Naive thymus-derived CD4-positive, alpha-beta T cell (primary cell): ENCODE measurements around the gene DYNC2LI1. TPM values are rescaled to one million over a fixed set of nuclear protein-coding genes. Genes with fewer than 3 reads are reported as not detected.

ENCODE experiments used
- ATAC-seq: fragments of 150-1000 bp; cut with Tn5 transposase; 2 replicates; pipeline ENCODE4 v1.10.0; 2021; ENCODE audit warnings: mild to moderate bottlenecking, moderate library complexity
- CTCF ChIA-PET: fragments of 350-600 bp; sonication (Branson Sonifier 250); formaldehyde crosslinking; loops from one replicate; lab custom pipeline; 2021; ENCODE audit warnings: antibody characterized with exemption; lab: Charles Lee
- POLR2A ChIA-PET: fragments of 350-600 bp; sonication (Branson Sonifier 250); formaldehyde crosslinking; loops from one replicate; lab custom pipeline; 2021; ENCODE audit warnings: antibody characterized with exemption, inconsistent platforms; lab: Charles Lee
- DNase-seq, 9 donors: peaks; one replicate each; pipeline versions ENCODE4 v3.0.0 to v3.0.0-alpha.2; 2020 to 2022; ENCODE audit warnings: mixed read lengths in 1 of 9
- H3K27ac ChIP-seq: one replicate; pipeline ENCODE4 v1.7.0; 2013; ENCODE audit warnings: mild to moderate bottlenecking, low read depth, low read length, moderate library complexity
- H3K27me3 ChIP-seq, 2 donors: one replicate each; pipeline ENCODE4 v1.7.0; 2013; ENCODE audit warnings: low read length in 2 of 2, mild to moderate bottlenecking in 2 of 2, moderate library complexity in 2 of 2; ENCODE audit not compliant: control insufficient read depth in 2 of 2, insufficient read depth in 2 of 2
- H3K36me3 ChIP-seq, 3 experiments: 1 replicate in 2 of 3; 2 replicates in 1 of 3; pipeline ENCODE4 v1.7.0; 2013; ENCODE audit warnings: low read length in 3 of 3, mild to moderate bottlenecking in 3 of 3, moderate library complexity in 1 of 3; ENCODE audit not compliant: insufficient read depth in 3 of 3, control insufficient read depth in 2 of 3
- H3K4me1 ChIP-seq, 2 donors: one replicate each; pipeline ENCODE4 v1.7.0; 2013; ENCODE audit warnings: low read length in 2 of 2, mild to moderate bottlenecking in 2 of 2, moderate library complexity in 1 of 2; ENCODE audit not compliant: control insufficient read depth in 2 of 2, insufficient read depth in 2 of 2
- H3K4me3 ChIP-seq: 2 replicates; pipeline ENCODE4 v1.7.0; 2013; ENCODE audit warnings: mild to moderate bottlenecking, low read length
- H3K9me3 ChIP-seq, 3 experiments: 1 replicate in 2 of 3; 2 replicates in 1 of 3; pipeline ENCODE4 v1.7.0; 2013; ENCODE audit warnings: low read length in 3 of 3; ENCODE audit not compliant: control insufficient read depth in 2 of 3
- H3K27ac Mint-ChIP-seq, 9 donors: one replicate each; pipeline ENCODE4 v1.8.0; 2020 to 2022; ENCODE audit warnings: mixed read lengths in 9 of 9, mild to moderate bottlenecking in 8 of 9, moderate library complexity in 5 of 9, inconsistent platforms in 2 of 9
- H3K27me3 Mint-ChIP-seq, 5 donors: one replicate each; pipeline ENCODE4 v1.8.0; 2021 to 2022; ENCODE audit warnings: mixed read lengths in 5 of 5, mild to moderate bottlenecking in 1 of 5
- H3K36me3 Mint-ChIP-seq, 5 donors: one replicate each; pipeline ENCODE4 v1.8.0; 2020 to 2022; ENCODE audit warnings: mixed read lengths in 5 of 5, mild to moderate bottlenecking in 3 of 5, inconsistent platforms in 1 of 5
- H3K4me1 Mint-ChIP-seq, 7 donors: one replicate each; pipeline ENCODE4 v1.8.0; 2020 to 2022; ENCODE audit warnings: mixed read lengths in 7 of 7, mild to moderate bottlenecking in 3 of 7, inconsistent platforms in 1 of 7
- H3K4me3 Mint-ChIP-seq, 10 donors: one replicate each; pipeline ENCODE4 v1.8.0; 2020 to 2022; ENCODE audit warnings: mild to moderate bottlenecking in 10 of 10, mixed read lengths in 10 of 10, moderate library complexity in 6 of 10, inconsistent platforms in 2 of 10
- H3K9me3 Mint-ChIP-seq, 11 donors: one replicate each; pipeline ENCODE4 v1.8.0; 2020 to 2022; ENCODE audit warnings: mixed read lengths in 11 of 11, mild to moderate bottlenecking in 4 of 11, inconsistent platforms in 1 of 11, moderate library complexity in 1 of 11
- intact Hi-C, 2 donors: fragments of 100-400 bp; cut with micrococcal nuclease; formaldehyde crosslinking; loops; one replicate each; pipeline ENCODE4 v1.15.1; 2023
- polyA plus RNA-seq, 2 donors: library from polyadenylated mRNA; unstranded; fragments of 300-500 nt; fragmentation: Illumina TruSeq; gene quantifications; one replicate each; pipeline ENCODE4 v1.2.3, GENCODE V29; 2021
- total RNA-seq, 6 experiments: library from RNA in 5 of 6; stranded (reverse) in 5 of 6; gene quantifications; 1 replicate in 5 of 6; 2 replicates in 1 of 6; pipeline ENCODE4 v1.2.3 and lab custom pipeline; 2021 to 2026

Gene DYNC2LI1
- total and polyA plus RNA-seq, 7 experiments from 2014 or later, result 1.9 to 7.8 (median 5.4) TPM

DNA sequence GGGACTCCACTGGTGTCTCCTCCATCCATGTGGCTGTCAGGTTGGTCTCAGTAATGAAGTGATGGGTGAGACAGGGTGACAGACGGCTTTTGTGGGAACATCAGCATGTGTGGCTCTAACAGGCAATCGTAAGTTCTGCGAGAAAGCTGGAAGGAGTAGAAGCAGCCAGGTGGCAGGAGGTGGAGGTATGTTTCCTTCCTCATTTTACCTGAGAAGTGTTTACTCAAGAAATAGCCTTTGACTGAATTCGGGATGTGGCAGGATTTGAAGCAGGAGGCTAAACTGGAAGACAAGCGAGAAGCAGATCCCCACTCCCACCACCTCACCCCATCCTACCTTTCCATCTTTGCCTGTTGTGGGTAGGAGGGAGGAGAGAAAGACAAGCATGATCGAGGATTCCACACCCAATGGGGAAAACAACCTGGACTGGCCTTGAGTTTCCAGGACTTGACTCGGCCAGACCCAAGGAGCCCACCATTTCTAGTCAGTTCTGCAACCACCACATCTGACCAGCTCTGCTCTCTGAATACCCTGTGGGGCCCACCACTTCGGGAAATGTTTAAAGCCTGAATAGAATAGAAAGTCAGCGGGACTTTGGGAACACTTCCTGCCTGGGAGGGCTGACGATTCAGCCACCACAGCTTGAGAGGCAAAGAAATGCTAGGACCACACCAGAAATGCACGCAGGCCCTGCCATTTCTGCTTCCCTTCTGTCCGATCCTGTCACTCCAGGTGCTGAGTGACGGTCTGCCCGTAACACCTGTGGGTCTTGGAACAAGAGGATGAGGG lies 66.1 kb downstream of the DYNC2LI1 start:
- Mint-ChIP-seq H3K27ac (no peak overlapping the region), H3K4me3 (no peak overlapping the region), H3K36me3 (no peaks in the 10 kb centered on the region), H3K4me1 (peaks cover 0 to 2% (median 0%) of the 10 kb centered on the region in 7 donors), H3K27me3 (peaks cover 0 to 4% (median 0%) of the 10 kb centered on the region in 5 donors), H3K9me3 (no peaks in the 10 kb centered on the region)
- intact Hi-C loops, result no loop called here
- POLR2A ChIA-PET, result no interaction called here
- H3K9me3 ChIP-seq, result no peaks in the 10 kb centered on the region
- no peaks in the 10 kb centered on the region for H3K36me3 ChIP-seq
- CTCF ChIA-PET, result interaction anchor here (0.7 kb wide), 1 partner anchor 76 kb away, joined by 3 read pairs; no protein-coding TSS in a partner anchor
- H3K27me3 ChIP-seq, result no peaks in the 10 kb centered on the region
- H3K27ac ChIP-seq, result no peak overlapping the region
- no peaks in the 10 kb centered on the region for H3K4me1 ChIP-seq
- DNase-seq (no peak), ATAC-seq (no peak)
- no peak overlapping the region for H3K4me3 ChIP-seq

DNA sequence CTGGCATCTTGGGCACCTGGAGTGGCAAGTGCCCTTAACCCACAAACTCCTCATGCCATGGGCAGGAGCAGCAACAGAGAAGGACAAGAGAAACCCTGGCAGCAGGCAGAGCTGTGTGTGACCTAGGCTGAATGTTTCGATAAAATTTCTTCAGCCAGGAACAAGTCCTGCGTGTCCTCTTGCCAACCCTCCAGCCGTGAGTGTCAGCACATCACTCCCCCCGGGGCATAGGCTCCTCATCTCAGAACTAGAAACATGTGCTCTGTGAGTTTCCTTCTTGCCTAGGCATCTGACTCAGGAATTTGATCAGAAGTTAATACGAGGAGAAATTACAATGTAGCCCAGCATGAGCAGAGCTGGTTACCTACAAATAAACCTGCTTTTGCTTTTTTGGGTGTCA lies 67.1 kb downstream of the DYNC2LI1 start:
- Mint-ChIP-seq H3K27me3 (peaks cover 0 to 4% (median 0%) of the 10 kb centered on the region in 5 donors), H3K36me3 (no peaks in the 10 kb centered on the region), H3K4me3 (no peak overlapping the region), H3K27ac (no peak overlapping the region), H3K9me3 (no peaks in the 10 kb centered on the region), H3K4me1 (peaks cover 0 to 2% (median 0%) of the 10 kb centered on the region in 7 donors)
- ChIA-PET POLR2A (no interaction called here), CTCF (interaction anchor here (0.7 kb wide), 1 partner anchor 75 kb away, joined by 3 read pairs; no protein-coding TSS in a partner anchor)
- Histone ChIP-seq H3K36me3 (no peaks in the 10 kb centered on the region), H3K4me1 (no peaks in the 10 kb centered on the region), H3K27me3 (no peaks in the 10 kb centered on the region), H3K9me3 (no peaks in the 10 kb centered on the region), H3K27ac (no peak overlapping the region), H3K4me3 (no peak overlapping the region)
- intact Hi-C loops, result no loop called here
- ATAC-seq (no peak), DNase-seq (no peak)

- H3K36me3 Mint-ChIP-seq, result no peaks in the 10 kb centered on the region
- ATAC-seq, result no peak
- intact Hi-C loops, result no loop called here
- Histone ChIP-seq H3K4me3 (no peak overlapping the region), H3K36me3 (no peaks in the 10 kb centered on the region), H3K4me1 (no peaks in the 10 kb centered on the region), H3K27me3 (no peaks in the 10 kb centered on the region), H3K27ac (no peak overlapping the region), H3K9me3 (no peaks in the 10 kb centered on the region)
- no peaks in the 10 kb centered on the region for H3K9me3 Mint-ChIP-seq
- ChIA-PET POLR2A (no interaction called here), CTCF (no interaction called here)
- no peak for DNase-seq
- no peak overlapping the region for H3K4me3 Mint-ChIP-seq
- peaks cover 0 to 2% (median 0%) of the 10 kb centered on the region in 7 donors for H3K4me1 Mint-ChIP-seq
- peaks cover 0 to 3% (median 0%) of the 10 kb centered on the region in 5 donors for H3K27me3 Mint-ChIP-seq
- H3K27ac Mint-ChIP-seq, result no peak overlapping the region
Measured at GRCh38 chr2:43841949-43842865, 68.4 kb downstream of the DYNC2LI1 start.

- H3K27me3 ChIP-seq, result no peaks in the 10 kb centered on the region
- DNase-seq (no peak), ATAC-seq (no peak)
- H3K4me1 Mint-ChIP-seq, result peaks cover 0 to 2% (median 0%) of the 10 kb centered on the region in 7 donors
- peaks cover 0 to 3% (median 0%) of the 10 kb centered on the region in 5 donors for H3K27me3 Mint-ChIP-seq
- no peaks in the 10 kb centered on the region for H3K36me3 Mint-ChIP-seq
- POLR2A ChIA-PET, result no interaction called here
- H3K4me3 Mint-ChIP-seq, result no peak overlapping the region
- no peak overlapping the region for H3K4me3 ChIP-seq
- H3K27ac Mint-ChIP-seq, result no peak overlapping the region
- H3K4me1 ChIP-seq, result no peaks in the 10 kb centered on the region
- CTCF ChIA-PET, result no interaction called here
- no peaks in the 10 kb centered on the region for H3K36me3 ChIP-seq
- H3K9me3 ChIP-seq, result no peaks in the 10 kb centered on the region
- no peak overlapping the region for H3K27ac ChIP-seq
- intact Hi-C loops, result no loop called here
- no peaks in the 10 kb centered on the region for H3K9me3 Mint-ChIP-seq
Measured at GRCh38 chr2:43842866-43843226, 69.0 kb downstream of the DYNC2LI1 start.

- Histone ChIP-seq H3K27ac (no peak overlapping the region), H3K4me3 (no peak overlapping the region), H3K36me3 (no peaks in the 10 kb centered on the region), H3K27me3 (no peaks in the 10 kb centered on the region), H3K4me1 (no peaks in the 10 kb centered on the region), H3K9me3 (no peaks in the 10 kb centered on the region)
- ATAC-seq (no peak), DNase-seq (no peak)
- Mint-ChIP-seq H3K9me3 (no peaks in the 10 kb centered on the region), H3K4me1 (no peaks in the 10 kb centered on the region), H3K4me3 (no peak overlapping the region), H3K27me3 (peaks cover 0 to 3% (median 0%) of the 10 kb centered on the region in 5 donors), H3K27ac (no peak overlapping the region), H3K36me3 (no peaks in the 10 kb centered on the region)
- ChIA-PET CTCF (no interaction called here), POLR2A (no interaction called here)
- intact Hi-C loops, result no loop called here
Measured at GRCh38 chr2:43845181-43845580, 71.3 kb downstream of the DYNC2LI1 start.

GRCh38 chr2:43846140-43846793 lies 72.4 kb downstream of the DYNC2LI1 start:
- no peak for ATAC-seq
- CTCF ChIA-PET, result no interaction called here
- POLR2A ChIA-PET, result no interaction called here

More at GRCh38 chr2:43846140-43846793, 72.4 kb downstream of the DYNC2LI1 start:
- H3K9me3 Mint-ChIP-seq, result no peaks in the 10 kb centered on the region
- Histone ChIP-seq H3K4me3 (no peak overlapping the region), H3K27me3 (no peaks in the 10 kb centered on the region), H3K27ac (no peak overlapping the region), H3K9me3 (no peaks in the 10 kb centered on the region), H3K4me1 (no peaks in the 10 kb centered on the region), H3K36me3 (no peaks in the 10 kb centered on the region)
- H3K27ac Mint-ChIP-seq, result no peak overlapping the region
- no peak for DNase-seq
- H3K27me3 Mint-ChIP-seq, result peaks cover 0 to 5% (median 4%) of the 10 kb centered on the region in 5 donors
- intact Hi-C loops, result no loop called here
- no peaks in the 10 kb centered on the region for H3K36me3 Mint-ChIP-seq
- H3K4me1 Mint-ChIP-seq, result no peaks in the 10 kb centered on the region
- no peak overlapping the region for H3K4me3 Mint-ChIP-seq
